GM19193 (cell line): Measurements from ENCODE around the gene MMP2.

Experiments
- POLR2A ChIP-seq: IDR thresholded peaks from 4 replicates; pipeline ENCODE4 v1.6.1; 2011; ENCODE audit not compliant: insufficient read depth, insufficient read length; ENCODE audit errors: extremely low read depth

MMP2 gene

DNA sequence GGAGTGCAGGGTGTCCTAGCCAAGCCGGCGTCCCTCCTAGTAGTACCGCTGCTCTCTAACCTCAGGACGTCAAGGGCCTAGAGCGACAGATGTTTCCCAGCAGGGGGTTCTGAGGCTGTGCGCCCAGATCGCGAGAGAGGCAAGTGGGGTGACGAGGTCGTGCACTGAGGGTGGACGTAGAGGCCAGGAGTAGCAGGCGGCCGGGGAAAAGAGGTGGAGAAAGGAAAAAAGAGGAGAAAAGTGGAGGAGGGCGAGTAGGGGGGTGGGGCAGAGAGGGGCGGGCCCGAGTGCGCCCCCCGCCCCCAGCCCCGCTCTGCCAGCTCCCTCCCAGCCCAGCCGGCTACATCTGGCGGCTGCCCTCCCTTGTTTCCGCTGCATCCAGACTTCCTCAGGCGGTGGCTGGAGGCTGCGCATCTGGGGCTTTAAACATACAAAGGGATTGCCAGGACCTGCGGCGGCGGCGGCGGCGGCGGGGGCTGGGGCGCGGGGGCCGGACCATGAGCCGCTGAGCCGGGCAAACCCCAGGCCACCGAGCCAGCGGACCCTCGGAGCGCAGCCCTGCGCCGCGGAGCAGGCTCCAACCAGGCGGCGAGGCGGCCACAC is at the start of gene MMP2:
MMP2 (plus strand) TSS at position 372 of the 603 bp plus-strand sequence. CDS start 282 bp downstream, outside the sequence.
- TF ChIP-seq POLR2A = no peak

DNA sequence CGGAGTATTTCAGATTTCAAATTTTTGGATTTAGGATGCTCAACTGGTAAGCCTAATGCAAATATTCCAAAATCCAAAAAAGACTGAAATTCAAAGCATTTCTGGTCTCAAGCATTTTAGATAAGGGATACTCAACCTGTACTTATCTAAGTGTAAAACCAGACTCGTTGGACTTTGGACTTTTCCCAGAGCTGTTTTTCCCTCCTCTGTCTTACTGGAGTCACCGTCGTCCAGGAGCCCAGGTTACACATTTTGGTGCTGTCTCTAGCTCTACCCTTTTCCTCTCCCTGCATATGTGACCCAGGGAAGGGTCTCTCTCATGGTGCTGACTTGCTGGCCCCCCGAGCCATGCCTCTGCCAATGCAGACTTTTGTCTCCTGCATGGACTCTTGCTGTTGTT is 46.0 kb upstream of the MMP2 start:
- no peak for TF ChIP-seq POLR2A

DNA sequence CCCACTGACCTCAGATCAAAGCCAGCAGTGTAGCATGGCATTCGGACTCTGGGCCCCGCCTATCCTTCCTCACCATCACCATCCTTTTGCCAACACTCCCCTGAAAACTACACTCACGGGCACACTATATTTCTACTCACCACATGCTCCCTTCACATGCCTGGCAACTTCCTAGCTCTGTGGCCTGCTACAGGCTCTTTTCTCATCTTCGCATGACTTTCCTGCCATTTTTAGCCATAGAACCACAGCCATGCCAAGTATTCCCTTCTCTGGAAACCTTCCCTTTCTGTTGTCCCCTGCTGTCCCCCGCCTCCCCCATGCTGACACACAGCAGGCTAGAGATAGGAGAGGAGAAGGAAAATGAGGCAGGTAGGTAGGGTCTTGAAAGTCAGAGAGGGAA is 45.5 kb upstream of the MMP2 start:
- no peak for TF ChIP-seq POLR2A

DNA sequence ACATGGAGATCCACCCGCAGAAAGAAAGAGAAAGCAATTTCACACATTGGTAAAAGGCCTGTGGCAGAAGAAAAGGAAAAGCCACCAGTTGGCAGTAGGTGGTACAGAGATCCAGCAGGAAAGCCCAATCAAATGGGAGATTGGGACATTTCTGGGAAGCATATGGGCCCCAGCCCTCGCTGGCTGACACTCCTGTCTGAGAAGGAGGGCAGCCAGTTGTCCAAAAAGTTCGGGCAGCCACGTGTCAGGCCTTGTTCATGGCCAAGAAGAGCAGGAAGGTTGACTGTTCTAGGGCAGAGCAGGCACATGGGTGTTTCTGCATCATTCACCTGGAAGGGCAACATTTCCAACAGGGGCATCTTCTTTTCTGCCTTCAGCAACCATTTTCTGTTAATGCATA is 45.0 kb upstream of the MMP2 start:
- TF ChIP-seq POLR2A = no peak

DNA sequence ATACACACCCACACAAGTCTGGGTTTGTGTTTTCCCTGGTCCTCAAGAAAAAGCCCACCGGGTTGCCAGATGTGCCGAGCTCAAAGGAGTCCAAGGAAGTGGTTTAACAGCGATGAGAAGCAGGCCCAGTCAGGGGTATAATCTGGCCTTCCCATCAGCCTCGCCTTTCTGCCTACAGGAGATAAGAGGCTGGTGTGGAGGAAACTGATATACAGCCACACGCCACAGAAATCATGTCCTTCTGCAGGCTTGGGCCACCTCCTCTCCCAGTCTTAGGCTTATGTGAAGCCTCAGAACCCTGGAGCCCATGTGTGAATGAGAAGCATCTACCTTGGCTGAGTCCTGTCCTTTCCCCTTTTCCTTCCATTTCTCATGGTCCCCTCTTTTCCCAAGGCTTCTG is 43.6 kb upstream of the MMP2 start:
- no peak for TF ChIP-seq POLR2A

DNA sequence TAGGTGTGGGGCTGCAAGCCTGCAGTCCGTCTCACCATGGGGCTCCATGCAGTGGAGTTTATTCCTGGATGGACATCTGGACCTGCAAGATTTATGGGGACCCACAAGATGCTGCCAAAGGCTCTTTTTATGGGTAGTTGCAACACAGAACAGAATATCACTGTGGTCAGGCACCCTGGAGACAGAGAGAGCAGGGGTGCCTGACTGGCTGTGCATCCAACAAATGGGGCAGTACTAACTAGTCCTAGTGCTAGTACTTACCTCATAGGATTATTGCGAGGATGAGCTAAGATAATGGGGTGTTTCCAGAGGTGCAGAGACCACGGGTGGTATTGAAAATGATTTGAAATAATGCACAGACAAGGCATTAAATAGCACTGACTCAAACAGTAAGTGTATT is 42.4 kb upstream of the MMP2 start:
- no peak for TF ChIP-seq POLR2A

DNA sequence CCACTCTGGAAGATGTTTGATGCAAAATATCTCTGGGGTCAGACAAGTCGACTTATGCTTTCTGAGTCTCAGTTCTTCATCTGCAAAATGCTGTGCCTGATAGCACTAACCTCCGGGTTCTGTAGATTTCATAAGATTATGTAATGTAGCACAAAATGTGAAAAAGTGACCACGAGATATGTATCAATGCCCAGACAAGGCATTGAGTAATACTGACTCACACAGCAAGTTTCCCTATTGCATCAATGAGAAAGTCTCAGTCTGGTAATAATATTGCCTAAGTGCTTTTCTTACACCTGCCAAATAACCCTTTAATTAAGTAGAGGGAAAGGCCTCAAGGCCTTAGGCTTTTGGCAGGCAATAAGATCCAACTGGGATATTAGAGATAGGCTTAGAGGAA is 41.4 kb upstream of the MMP2 start:
- TF ChIP-seq POLR2A = no peak

DNA sequence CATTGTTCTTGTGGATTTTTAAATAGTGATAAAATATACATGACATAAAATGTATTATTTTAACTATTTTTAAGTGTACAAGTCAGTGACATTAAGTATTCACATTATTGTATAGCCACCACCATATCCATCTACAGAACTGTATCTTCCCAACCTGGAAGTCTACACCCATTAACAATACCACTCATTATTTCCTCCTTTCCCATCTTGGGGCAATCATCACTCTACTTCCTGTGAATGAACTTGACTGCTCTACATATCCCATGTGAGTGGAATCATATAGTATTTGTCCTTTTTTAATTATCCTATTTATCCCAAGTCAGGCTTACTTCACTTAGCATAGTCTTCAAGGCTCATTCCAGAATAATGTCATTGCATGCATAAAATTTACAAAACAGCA is 40.7 kb upstream of the MMP2 start:
- TF ChIP-seq POLR2A = no peak

DNA sequence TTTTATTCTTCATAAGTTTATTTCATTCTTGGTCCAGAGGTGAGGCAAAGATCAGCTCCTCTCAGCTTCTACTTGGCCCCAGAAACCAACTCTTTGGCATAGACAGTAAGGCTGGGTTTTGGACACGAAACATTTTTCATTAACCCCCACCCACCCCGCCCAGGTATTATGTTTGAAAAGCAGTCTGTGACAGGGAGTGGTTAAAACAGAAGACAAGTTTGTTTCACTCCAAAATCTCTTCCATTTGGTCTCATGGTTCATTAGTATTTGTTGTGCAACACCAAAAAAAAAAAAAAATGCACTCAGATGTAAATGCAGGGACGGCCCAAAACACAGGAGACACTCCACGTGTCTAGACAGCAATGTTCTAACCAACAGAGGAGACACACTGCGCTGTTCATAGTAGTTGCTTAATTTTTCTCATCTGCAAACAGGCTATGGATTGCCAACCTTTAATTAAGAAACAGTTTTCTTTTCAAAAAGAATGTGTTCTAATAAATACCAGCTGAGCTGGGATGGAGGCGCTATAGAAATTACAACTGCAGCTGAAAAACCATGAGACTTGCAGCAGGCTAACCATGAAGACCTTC is 39.8 kb upstream of the MMP2 start:
- no peak for TF ChIP-seq POLR2A

DNA sequence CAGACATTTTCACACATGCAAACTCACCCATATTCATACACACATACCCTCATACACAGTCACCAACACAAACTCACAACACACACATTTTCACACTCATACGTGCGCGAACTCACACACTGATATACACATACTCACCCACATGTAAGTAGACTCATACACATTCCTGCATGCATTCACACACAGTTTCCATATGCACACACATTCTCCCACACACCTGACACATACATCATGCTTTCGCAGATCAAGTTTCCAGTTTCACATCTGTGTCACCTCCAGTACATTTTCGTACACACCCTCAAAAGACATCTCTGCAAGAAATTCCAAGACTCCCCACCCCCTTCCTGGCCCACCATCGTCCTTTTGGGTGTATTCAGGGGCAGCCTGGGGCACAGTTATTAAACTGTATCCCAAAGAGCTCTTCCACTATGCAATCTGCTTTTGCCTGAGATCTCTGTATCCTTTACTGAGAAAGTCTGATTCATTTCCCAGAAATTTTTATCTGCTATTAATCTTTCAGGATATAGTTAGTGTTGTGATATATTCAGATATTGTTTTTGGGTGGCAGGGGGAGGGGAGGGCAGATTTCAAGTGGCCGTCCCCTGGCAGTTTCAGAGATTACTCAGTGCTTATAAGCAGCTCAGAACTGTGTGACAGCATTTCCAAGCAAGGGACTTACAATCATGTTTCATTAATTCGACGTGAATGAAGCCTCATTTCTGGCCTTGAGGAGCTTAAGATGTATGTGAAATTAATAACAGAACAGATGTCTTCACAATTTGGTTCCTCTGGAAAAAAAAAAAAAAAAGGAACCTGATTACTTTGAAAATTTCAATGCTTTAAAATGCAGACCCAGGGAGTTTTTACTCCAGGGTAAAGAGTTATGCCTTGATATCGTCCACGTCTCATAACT is 35.3 kb upstream of the MMP2 start:
- TF ChIP-seq POLR2A = no peak

DNA sequence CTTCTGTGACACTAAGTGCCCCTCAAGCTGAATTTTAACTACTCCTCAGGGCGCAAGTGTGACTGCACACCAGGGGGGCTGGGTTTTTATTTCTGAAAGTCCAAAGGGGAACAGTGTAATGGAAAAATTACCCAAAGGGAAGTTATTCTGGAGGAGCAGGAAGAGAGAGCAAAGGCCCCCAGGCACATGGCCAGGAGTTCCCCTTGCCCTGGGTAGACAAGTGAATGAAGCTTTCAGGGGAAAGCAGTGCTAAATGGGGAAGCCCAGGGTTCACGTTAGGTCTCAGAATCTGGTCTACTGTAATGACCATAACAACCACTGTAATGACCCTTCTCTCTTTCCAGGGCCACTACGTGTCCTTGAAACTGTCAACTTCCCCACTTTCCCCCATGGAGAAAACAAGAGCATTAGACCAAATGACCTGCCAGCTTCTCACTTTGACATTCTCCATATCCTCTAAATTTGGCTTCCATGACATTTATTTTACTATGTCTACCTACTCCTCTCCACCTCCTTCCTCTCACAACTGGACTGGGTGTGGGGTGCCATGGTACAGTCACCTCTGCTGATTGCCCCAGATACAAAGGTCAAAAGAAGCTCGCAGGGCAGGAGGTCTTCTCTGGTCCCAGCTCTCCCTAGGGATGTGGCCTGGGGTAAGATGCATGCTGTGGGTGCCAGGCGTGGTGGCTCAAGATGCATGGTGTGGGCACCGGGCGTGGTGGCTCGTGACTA is 34.1 kb upstream of the MMP2 start:
- TF ChIP-seq POLR2A = no peak

DNA sequence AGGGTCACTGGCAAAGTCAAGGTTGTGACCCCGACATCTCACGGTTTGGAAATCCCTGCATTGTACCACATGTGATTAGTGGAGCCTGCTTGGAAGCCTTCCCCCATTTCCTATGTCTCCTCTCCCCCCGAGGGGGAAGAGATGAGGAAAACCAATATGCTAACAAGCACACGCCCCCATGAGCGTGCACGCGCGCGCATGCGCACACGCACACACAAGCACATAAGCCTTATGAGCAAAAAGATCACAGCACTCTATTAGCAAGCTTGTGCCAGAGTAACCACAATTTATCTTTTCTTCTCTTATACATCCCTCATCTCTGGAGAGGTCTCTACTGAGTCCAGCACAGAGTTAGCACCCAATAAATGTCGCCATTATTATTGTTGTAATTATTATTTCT is 31.8 kb upstream of the MMP2 start:
- no peak for TF ChIP-seq POLR2A

DNA sequence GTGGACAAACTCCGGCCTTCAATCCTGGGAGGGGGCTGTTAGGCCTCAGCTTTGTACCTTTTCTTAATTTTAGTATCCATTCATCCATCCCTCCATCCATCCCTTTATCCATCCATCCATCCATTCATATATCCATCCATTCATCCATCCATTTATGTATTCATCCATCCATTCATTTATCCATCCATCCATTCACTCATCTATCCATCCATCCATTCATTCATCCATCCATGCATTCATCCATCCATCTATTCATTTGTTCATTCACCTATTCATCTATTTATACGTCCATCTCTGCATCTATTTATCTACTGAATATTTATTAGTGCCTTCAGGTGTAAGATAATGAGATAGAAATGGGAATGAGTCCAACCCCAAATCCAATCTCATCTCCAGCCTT is 26.0 kb upstream of the MMP2 start:
- TF ChIP-seq POLR2A = no peak

DNA sequence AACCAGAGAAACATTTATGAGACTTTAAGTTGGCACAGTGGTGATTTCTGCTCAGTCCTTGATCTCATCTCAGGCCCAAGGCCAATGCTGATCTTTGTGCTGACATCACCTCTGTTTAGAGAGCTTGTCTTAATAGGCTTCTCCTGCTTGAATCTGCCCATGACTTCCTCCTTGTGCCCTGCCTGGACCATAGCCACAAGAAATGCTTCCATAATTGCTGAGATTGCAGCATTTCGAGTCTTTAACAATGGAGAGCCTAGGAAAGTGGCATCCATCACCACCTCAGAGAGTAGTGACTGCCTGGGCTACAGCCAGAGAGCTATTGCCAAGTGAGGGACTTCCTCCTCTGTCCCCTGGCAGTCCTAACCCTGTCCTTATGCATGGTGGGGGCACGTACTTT is 25.1 kb upstream of the MMP2 start:
- TF ChIP-seq POLR2A = no peak

DNA sequence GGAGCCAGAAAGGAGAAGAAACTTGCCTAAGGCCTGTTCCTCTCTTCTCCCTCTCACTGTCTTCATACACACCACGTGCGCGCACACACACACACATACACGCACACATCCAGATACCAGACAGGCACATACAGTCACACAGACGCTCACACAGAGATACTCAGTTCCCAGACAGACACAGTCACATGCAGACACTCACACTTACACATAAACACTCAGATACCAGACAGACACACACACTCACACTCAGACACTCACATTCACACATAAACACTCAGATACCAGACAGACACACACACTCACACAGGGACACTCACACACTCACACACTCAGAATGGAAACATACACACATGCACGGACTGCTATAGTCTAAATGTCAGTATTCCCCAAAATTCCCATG is 24.1 kb upstream of the MMP2 start:
- no peak for TF ChIP-seq POLR2A
